HG03520 (cell line): ENCODE results near the gene DGKG.

Experiments
- ATAC-seq: cut with Tn5 transposase; IDR thresholded peaks from one replicate; pipeline ENCODE4 v1.9.1; 2021; ENCODE audit warnings: mild to moderate bottlenecking, moderate library complexity; ENCODE audit not compliant: unreplicated experiment

Gene DGKG

GRCh38 chr3:186118692-186119091, 243.3 kb downstream of the DGKG start:
- no peak for ATAC-seq

DNA sequence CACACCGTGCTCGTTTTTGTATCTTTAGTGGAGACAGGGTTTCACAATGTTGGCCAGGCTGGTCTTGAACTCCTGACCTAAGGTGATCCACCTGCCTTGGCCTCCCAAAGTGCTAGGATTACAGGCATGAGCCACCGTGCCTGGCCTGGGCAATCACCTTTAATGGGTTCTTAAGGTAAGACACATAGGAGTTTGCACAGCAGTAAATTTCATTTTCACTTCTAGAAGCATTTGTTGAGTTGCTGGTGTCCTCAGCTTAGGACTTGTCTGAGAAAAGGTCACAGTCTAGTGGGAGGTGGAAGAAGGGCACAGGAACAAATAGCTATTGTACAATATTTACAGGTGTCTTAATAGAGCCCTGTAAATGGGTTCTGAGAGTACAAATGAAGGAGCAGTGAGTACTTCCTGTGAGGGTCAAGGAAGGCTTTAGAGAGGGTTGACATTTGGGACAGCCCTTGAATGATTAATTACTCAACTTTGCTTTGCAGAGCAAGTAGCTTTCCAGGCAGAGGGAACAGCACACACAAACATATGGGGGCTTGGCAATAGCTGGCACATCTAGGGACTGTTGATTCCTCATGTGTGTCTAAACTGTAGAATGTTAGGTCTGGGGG, 244.4 kb downstream of the DGKG start:
- no peak for ATAC-seq

GRCh38 chr3:186115239-186115996, 246.6 kb downstream of the DGKG start:
- ATAC-seq, result no peak

DNA sequence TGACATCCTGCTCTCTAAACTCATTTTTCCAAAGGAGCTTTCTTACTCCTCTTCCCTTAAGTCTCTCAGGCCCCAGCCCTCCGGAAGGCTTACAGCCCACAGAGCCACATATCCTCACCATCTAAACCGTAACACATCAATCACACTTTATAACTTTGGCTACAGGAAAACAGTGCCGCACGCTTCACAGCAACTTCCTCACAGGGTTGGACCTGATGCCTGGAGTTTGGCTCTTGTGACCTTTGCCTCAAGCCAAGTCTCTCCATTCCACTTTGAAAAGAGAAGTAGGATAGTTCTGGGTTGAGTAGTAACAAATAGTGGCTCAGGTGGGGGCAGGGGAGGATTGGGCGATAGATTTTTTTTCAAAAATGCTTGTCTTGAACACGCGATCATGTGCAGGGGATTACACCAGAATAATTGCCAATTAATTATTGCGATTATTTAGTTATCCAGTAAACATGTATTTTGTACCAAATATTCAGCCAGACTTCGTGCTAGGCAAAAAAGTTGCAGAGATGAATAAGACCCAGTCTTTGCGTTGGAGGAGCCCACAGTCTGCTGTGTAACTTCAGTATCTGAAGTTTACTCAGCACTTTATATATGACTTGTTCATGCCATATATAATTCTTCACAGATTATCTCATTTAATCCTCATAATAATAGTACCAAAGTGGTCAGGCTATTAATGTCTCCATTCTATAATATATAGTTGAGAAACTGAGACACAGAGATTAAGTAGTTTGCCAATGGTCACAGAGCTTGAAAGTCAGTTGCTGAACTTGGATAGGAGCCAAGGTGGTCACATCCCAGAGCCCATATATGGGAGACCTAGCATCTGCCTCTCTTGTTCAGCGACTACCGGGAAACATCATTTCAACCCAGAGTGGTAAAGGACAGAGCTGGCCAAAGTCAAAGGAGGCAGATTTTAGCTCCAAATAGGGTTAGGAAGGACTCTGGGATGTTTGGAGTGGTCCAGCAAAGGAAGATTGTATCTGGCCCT, 250.8 kb downstream of the DGKG start:
- no peak for ATAC-seq

GRCh38 chr3:186109897-186110803, 251.9 kb downstream of the DGKG start:
- no peak for ATAC-seq

- peak; percentile 89 for ATAC-seq
Observed at GRCh38 chr3:186108941-186109865, 252.8 kb downstream of the DGKG start, which contains the start of gene ETV5. Gene ETV5, minus strand, starts transcription at chr3:186109089. Its CDS starts 3,221 bp downstream, at chr3:186105868.

GRCh38 chr3:186108106-186108940, 253.7 kb downstream of the DGKG start:
- ATAC-seq, result no peak

DNA sequence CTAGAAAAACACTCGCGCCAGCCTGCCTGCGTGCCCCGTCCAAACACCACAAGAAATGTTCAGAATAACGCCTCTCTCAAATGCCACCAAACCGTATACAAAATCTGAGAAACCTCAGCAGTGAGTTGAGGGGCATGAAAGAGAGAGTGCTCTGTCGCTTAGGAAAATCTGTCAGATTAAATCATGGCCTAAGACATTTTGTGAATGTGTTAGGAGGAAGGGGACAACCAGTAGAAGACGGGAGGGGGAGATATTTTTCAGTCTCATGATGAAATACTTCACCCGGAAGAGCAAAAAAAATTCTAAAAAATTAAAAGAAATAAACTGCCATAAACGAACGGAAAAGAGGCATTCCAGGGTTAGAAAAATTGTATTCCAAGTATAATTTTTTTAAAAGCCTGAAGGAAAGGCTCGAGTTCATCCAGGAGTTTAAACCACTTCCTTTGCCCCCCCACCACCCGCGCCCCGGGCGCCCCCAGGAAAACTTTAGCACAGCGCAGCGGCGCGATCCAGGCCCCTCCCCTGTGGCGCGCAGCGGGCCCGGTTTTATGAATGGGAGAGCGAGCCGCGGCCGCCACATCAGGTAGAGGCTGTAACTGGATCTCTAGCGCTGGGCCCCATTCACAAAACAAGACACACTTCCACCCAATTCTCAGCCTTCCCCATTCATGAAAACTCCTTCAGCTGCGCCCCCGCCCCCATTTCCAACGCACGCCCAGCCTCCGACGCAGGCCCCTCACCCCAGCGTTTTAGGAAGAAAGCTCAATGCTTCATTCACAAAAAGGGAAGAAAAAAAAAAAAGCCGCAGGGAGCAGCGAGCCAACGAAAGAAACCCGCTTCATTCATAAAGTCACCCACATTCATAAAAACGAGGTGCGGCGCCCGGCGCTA, 254.6 kb downstream of the DGKG start:
- no peak for ATAC-seq

GRCh38 chr3:186105543-186105942, 256.5 kb downstream of the DGKG start:
- no peak for ATAC-seq

DNA sequence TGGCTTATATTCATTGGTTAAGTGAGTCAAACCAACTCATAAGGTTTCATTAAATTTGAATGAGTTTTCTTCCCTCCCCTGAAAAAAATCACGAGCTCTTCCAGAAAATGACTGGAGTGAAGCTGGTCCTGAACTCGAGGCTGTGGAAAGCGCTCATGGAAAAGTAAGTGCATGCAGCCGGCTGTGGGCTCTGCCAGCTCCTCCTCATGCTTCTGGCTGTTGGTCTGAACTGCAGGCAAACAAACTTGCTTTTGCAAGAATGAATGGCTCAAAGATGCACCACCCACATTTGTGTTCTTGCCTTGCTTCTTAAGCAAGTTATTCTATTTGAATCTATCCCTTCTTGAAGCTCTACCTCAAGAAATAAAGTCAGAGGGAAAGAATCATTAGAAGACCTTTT, 259.3 kb downstream of the DGKG start:
- ATAC-seq, result no peak

- no peak for ATAC-seq
Observed at GRCh38 chr3:186100398-186100797, 261.6 kb downstream of the DGKG start.

GRCh38 chr3:186099178-186099577, 262.9 kb downstream of the DGKG start:
- ATAC-seq, result no peak

DNA sequence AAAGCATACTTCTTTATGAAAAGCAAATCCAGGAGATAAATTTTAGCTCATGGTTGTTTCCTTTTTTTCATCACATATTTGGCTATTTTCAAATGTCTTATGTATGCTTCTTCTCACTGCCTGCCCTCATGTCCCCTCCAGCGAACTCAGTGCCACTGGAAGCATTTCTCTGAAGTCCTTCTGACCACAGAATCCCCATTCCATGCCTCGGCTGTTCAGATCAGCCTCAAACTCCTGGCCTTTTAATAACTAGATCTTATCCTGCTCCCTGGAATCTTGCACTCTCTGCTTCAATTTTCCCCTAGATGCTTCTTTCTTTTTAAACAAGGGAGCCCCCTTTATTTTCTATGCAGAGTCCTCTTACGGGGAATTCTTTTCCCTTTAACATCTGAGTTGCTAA, 263.3 kb downstream of the DGKG start:
- ATAC-seq, result no peak

DNA sequence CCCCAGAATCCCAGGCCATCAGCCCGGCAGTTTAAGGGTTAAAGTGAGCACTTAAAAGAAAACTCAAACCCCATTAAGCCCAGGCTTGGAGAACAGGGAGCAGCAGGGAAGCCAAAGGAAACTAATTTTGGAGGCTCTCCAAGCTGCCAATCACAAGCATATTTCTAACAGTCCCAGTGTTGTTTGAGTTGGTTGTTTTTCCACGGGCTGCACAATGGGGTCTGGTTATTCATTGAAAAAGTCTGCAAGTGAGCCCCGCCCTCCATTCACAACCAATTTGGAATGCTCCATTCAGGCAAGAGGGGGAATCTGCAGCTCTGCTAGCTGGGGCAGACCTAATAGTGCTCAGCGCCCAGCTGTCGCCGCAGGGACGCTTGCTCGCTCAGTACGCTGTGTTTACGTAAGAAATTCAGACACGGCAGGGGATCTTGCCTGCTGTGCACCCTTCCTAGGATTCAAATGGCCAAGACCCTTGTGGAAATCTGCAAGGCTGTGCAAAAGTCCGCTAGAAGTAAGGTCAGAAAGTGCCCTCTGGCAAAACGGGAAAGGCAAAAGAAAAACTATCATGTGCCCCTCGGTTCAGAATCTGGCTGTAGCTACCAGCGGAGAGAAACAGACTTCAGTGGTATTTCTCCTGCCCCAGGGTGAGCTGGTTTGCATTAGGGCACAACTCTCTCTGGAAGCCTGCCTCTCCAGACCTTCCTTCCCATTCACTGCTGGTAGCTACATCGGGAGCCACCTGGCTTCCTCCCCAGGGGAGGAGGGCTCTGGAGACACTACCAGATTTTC, 264.2 kb downstream of the DGKG start:
- ATAC-seq, result no peak

- no peak for ATAC-seq
Observed at GRCh38 chr3:186097317-186097662, 264.7 kb downstream of the DGKG start.
